Prostate gland (tissue), 2 donors: ENCODE results near the gene AFAP1.

Source experiments
- CTCF ChIP-seq, 4 experiments: fragments of 200-600 bp in 2 of 4; fragments of 450-650 bp in 2 of 4; sonication (generic) in 2 of 4; IDR thresholded peaks; 1 replicate in 3 of 4; 2 replicates in 1 of 4; pipeline ENCODE4 v1.5.1; 2016 to 2019; ENCODE audit warnings: antibody characterized with exemption in 4 of 4, mild to moderate bottlenecking in 2 of 4, moderate library complexity in 2 of 4
- POLR2AphosphoS5 ChIP-seq: sonication (generic); formaldehyde crosslinking; IDR thresholded peaks from one replicate; pipeline ENCODE4 v1.6.1; 2017; ENCODE audit warnings: antibody characterized with exemption

GRCh38 chr4:7798178-7798995 lies 141.3 kb downstream of the AFAP1 start:
- TF ChIP-seq CTCF (IDR thresholded peaks at IDR 0.05) (no peak), POLR2AphosphoS5 (no peak)
